HG02852 (cell line): ENCODE data around the gene GRK3.
"Not testable (repeated sequence)": the region's sequence is repeated elsewhere in the genome, so short reads cannot be mapped to it uniquely, and the experiment has no call there.

Experiments
- ATAC-seq: cut with Tn5 transposase; IDR thresholded peaks from one replicate; pipeline ENCODE4 v1.9.1; 2021; ENCODE audit warnings: mild to moderate bottlenecking, moderate library complexity; ENCODE audit not compliant: unreplicated experiment

GRK3 gene

GRCh38 chr22:25570486-25570885 lies 6.0 kb downstream of the GRK3 start:
- ATAC-seq: no peak

DNA sequence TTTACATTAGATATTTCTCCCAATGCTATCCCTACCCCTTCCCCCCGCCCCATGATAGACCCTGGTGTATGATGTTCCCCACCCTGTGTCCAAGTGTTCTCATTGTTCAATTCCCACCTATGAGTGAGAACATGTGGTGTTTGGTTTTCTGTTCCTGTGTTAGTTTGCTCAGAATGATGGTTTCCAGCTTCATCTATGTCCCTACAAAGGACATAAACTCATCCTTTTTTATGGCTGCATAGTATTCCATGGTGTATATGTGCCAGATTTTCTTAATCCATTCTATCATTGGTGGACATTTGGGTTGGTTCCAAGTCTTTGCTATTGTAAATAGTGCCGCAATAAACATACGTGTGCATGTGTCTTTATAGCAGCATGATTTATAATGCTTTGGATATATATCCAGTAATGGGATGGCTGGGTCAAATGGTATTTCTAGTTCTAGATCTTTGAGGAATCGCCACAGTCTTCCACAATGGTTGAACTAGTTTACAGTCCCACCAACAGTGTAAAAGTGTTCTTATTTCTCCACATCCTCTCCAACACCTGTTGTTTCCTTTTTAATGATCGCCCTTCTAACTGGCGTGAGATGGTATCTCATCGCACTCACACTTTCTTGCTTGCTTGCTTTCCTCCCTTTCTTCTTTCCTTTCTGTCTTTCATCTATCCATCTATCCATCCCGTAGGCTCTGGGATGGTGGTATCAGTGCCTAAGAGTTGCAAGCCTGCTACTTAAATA lies 7.7 kb downstream of the GRK3 start:
- ATAC-seq: not testable (repeated sequence)

GRCh38 chr22:25572708-25573171 lies 8.3 kb downstream of the GRK3 start:
- ATAC-seq: no peak

DNA sequence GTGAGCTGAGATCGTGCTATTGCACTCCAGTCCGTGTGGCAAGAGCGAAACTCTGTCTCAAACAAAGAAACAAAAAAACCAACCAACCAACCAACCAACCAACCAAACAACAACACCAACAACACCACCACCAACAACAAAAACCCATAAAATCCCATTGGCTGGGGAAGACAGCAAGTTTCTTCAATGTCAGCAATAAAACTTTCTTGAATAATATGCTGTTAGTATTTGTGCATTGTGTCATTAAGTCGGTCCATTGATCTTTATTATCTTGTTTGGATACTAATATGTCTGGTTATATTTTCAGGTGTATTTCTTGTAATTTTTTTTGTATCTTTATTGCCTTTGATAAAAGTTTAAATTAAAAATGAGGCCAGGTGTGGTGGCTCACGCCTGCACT lies 9.4 kb downstream of the GRK3 start:
- no peak for ATAC-seq

GRCh38 chr22:25574736-25575135 lies 10.3 kb downstream of the GRK3 start:
- ATAC-seq: no peak

GRCh38 chr22:25575674-25576392 lies 11.4 kb downstream of the GRK3 start:
- ATAC-seq: not testable (repeated sequence)

- ATAC-seq: not testable (repeated sequence)
Measured at GRCh38 chr22:25581452-25581851, 17.0 kb downstream of the GRK3 start.

DNA sequence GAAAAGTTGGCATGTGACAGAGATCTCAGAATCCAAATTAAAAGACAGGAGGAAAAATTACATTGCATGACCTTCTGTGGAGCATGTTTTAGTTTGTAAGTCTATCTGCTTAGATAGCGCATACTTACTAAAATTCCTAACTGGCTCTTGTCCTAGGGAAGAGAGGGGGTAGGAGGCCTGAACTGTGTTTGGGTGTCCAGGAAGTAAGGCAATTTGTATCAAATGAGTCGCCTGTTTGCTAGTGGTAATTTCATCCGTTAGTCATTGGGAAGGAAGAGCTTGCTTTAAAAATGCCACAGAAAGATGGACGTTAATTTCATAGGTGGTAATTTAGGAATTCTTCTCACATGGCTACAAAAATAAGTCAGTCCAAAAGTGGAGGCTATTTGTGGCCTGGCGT lies 18.5 kb downstream of the GRK3 start:
- ATAC-seq: no peak

DNA sequence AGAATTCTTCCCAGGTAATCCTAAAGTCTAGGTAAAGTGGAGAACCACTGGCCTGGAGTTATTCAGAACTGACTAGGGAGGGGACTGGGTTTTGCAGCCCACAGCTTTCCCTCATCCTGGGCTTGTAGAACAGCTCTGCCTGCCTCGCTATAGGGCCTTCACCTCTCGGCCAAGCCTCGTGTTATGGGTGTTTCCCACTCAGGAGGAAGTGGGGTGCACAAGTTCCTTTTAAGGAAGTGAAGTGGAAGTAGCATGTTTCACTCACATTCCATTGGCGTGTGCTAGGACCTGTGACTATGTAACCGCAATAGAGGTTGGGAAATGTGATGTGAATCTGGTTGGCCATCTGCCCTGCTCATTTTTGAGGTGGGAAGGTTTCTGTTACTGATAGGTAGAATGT lies 20.5 kb downstream of the GRK3 start:
- not testable (repeated sequence) for ATAC-seq

DNA sequence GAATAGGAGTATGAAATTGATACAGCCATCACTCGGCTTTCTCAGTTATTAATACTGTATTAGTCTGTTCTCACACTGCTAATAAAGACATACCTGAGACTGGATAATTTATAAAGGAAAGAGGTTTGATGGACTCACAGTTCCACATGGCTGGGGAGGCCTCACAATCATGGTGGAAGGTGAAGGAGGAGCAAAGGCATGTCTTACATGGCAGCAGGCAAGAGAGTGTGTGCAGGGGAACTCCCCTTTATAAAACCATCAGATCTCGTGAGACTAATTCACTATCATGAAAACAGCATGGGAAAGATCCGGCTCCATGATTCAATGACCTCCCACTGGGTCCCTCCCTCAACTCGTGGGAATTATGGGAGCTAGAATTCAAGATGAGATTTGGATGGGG lies 25.2 kb downstream of the GRK3 start:
- ATAC-seq: not testable (repeated sequence)

DNA sequence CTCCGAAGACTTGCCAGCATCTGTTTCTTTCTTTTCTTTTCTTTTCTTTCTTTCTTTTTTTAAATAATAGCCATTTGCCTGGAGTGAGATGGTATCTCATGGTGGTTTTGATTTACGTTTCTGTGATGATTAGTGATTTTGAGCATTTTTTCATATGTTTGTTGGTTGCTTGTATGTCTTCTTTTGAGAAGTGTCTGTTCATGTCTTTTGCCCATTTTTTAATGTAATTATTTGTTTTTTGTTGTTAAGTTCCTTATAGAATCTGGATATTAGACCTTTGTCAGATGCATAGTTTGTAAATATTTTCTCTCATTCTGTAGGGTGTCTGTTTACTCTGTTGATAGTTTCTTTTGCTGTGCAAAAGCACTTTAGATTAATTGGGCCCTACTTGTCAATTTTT lies 28.8 kb downstream of the GRK3 start:
- not testable (repeated sequence) for ATAC-seq

GRCh38 chr22:25598609-25599008 lies 34.1 kb downstream of the GRK3 start:
- ATAC-seq: no peak

DNA sequence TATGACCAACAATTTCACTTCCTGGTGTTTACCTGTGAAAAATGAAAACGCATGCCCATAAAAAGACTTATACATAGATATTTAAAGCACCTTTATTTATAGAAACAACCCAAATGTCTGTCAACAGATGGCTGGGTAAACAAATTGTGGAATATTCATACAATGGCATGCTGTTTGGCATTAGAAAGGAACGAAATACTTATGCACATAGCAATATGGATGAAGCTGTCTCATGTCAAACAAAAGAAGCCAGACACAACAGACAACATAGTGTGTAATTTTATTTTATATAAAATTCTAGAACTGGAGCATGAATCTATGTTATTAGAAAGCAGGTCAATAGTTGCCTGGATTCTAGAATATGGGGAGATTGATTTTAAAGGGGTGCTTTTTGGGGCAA lies 38.0 kb downstream of the GRK3 start:
- ATAC-seq: no peak

DNA sequence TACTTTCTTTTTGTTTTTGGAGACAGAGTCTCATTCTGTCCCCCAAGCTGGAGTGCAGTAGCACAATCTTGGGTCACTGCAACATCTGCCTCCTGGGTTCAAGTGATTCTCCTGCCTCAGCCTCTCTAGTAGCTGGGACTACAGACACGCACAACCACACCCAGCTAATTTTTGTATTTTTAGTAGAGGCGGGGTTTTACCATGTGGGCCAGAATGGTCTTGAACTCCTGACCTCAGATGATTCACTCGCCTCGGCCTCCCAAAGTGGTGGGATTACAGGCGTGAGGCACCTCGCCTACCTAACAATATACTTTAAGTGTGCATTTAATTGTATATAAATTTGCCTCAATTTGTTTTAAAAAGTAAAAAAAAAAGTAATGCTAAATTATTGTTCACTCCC lies 38.4 kb downstream of the GRK3 start:
- no peak for ATAC-seq

- not testable (repeated sequence) for ATAC-seq
Measured at GRCh38 chr22:25605146-25605545, 40.7 kb downstream of the GRK3 start.

GRCh38 chr22:25605565-25605964 lies 41.1 kb downstream of the GRK3 start:
- ATAC-seq: not testable (repeated sequence)

GRCh38 chr22:25611284-25611683 lies 46.8 kb downstream of the GRK3 start:
- ATAC-seq: not testable (repeated sequence)

DNA sequence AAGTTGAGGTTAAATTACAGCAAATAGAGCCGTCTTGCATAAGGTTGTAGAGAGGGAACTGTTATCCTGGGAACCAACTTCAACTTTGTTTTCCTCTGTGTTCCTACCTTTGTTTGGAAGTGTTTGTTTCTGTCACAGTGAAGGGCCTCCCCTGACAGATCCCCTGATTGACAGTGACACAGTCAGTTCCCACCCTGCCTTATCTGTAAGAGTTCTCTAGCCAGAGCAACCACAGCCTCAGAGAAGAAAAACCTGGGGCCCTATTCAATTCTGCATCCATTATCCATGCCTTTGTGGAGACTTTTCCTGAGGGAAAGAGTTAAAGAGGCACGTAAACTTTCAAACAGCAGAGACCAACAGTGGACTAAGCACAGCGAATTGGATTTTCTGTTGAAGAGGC lies 48.7 kb downstream of the GRK3 start:
- not testable (repeated sequence) for ATAC-seq

GRCh38 chr22:25613558-25613957 lies 49.1 kb downstream of the GRK3 start:
- ATAC-seq: not testable (repeated sequence)

DNA sequence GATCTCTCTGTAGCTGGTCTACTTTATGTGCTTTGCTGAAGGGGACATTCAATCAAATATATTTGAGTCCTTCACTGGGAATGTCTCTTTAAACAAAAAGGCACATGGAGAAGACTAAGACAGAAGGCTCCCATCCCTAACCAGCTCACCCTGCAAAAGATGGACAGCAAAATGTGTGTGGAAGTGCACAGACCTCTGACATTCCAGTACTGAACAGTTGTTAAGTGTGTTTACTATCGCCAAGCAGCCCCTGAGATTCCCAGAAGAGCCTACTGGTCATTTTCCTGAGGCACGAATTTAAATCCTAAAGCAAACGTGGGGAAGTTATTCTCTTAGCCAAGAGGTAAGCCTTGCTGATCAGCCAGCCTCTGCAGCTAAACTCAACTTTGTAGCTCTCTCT lies 50.3 kb downstream of the GRK3 start:
- ATAC-seq: not testable (repeated sequence)

- ATAC-seq: no peak
Measured at GRCh38 chr22:25621986-25622385, 57.5 kb downstream of the GRK3 start.

GRCh38 chr22:25623310-25623734 lies 58.8 kb downstream of the GRK3 start:
- ATAC-seq: peak; percentile 69
